Activated CD4-positive, alpha-beta T cell treated with anti-CD3 and anti-CD28 coated beads, Interleukin-2, amount 10 ng/mL, durations not matched to agents 7 days and 5 days (primary cell): ENCODE results near the gene JPH2. TPM values are rescaled to one million over a fixed set of nuclear protein-coding genes. Genes with fewer than 3 reads are reported as not detected.
"Not testable (repeated sequence)": the region's sequence is repeated elsewhere in the genome, so short reads cannot be mapped to it uniquely, and the experiment has no call there.

Experiments
- CTCF ChIA-PET: fragments of 350-600 bp; sonication (Branson Sonifier 250); formaldehyde crosslinking; loops from one replicate; lab custom pipeline; 2021; ENCODE audit warnings: antibody characterized with exemption; lab: Charles Lee
- POLR2A ChIA-PET: fragments of 350-600 bp; sonication (Branson Sonifier 250); formaldehyde crosslinking; loops from one replicate; lab custom pipeline; 2021; ENCODE audit warnings: antibody characterized with exemption; lab: Charles Lee
- DNase-seq: peaks from one replicate; pipeline ENCODE4 v3.0.0-alpha.2; 2020
- H3K27ac Mint-ChIP-seq: one replicate; pipeline ENCODE4 v1.8.0; 2021; ENCODE audit warnings: mild to moderate bottlenecking, moderate library complexity, mixed read lengths
- H3K27me3 Mint-ChIP-seq: one replicate; pipeline ENCODE4 v1.8.0; 2021; ENCODE audit warnings: mixed read lengths
- H3K36me3 Mint-ChIP-seq: one replicate; pipeline ENCODE4 v1.8.0; 2021; ENCODE audit warnings: low read depth, mixed read lengths
- H3K4me1 Mint-ChIP-seq: one replicate; pipeline ENCODE4 v1.8.0; 2021; ENCODE audit warnings: mixed read lengths
- H3K4me3 Mint-ChIP-seq: one replicate; pipeline ENCODE4 v1.8.0; 2021; ENCODE audit warnings: mild to moderate bottlenecking, moderate library complexity, mixed read lengths
- H3K9me3 Mint-ChIP-seq: one replicate; pipeline ENCODE4 v1.8.0; 2021; ENCODE audit warnings: mixed read lengths
- total RNA-seq, 2 experiments: library from RNA; stranded (reverse); gene quantifications; one replicate each; pipeline ENCODE4 v1.2.3, GENCODE V29; 2021

JPH2 gene
- total RNA-seq, 2 experiments from 2014 or later, result not detected

DNA sequence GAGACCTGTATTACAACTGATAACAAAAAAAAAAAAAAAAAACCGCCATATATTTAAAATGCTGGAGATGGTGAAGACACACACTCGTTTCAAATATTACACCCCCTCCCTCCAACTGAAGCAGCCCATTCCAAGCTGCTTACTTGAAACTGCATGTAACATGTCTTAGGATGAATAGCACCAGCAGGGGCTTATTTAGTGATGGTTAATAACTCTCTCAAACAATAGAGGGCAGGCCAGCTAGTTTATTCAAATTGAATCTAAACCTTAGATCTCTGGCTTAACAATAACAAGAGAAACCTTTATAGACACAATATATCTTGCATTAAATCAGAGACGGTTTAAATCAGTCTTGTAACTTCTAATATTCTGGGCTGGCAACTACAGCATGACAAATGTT, 9.3 kb upstream of the JPH2 start:
- H3K27me3 Mint-ChIP-seq, result peaks cover 2% of the 10 kb centered on the region
- DNase-seq, result no peak
- ChIA-PET POLR2A (no interaction called here), CTCF (interaction anchor here (1.3 kb wide), 2 partner anchors 8 to 12 kb away, joined by 3 read pairs; no protein-coding TSS in a partner anchor)
- peaks cover 44% of the 10 kb centered on the region for H3K36me3 Mint-ChIP-seq
- peaks cover 32% of the 10 kb centered on the region for H3K4me1 Mint-ChIP-seq
- no peak overlapping the region for H3K27ac Mint-ChIP-seq
- no peak overlapping the region for H3K4me3 Mint-ChIP-seq
- no peaks in the 10 kb centered on the region for H3K9me3 Mint-ChIP-seq

- CTCF ChIA-PET, result interaction anchor here (1.3 kb wide), 1 partner anchor 13 kb away, joined by 3 read pairs; no protein-coding TSS in a partner anchor
These were observed 8.6 kb upstream of the JPH2 start for GRCh38 chr20:44195605-44196004.

DNA sequence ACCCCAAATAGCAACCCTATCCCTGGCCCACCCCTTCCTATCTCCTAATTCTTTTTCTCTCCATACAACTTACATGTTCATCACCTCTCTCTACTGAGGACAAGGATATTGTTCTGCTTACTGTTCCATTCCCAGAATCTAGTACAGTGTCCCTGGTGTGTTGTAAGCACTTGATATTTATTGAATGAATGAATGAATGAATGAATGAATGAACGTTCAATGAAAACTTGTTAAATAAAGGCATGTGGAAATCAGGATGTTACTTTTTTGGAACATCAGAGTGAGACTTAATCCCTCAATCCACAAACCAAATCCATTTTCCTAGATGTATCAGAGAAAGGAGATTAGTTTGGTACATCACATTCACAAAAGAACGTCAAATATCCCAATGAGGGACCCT, 6.8 kb upstream of the JPH2 start:
- no peak overlapping the region for H3K4me3 Mint-ChIP-seq
- CTCF ChIA-PET, result interaction anchor here (0.6 kb wide), 1 partner anchor 722 kb away, joined by 3 read pairs; no protein-coding TSS in a partner anchor
- H3K27ac Mint-ChIP-seq, result no peak overlapping the region
- H3K9me3 Mint-ChIP-seq, result no peaks in the 10 kb centered on the region
- POLR2A ChIA-PET, result no interaction called here
- no peak for DNase-seq
- peaks cover 22% of the 10 kb centered on the region for H3K36me3 Mint-ChIP-seq
- peaks cover 10% of the 10 kb centered on the region for H3K27me3 Mint-ChIP-seq
- peaks cover 13% of the 10 kb centered on the region for H3K4me1 Mint-ChIP-seq

More at GRCh38 chr20:44195605-44196004, 8.6 kb upstream of the JPH2 start:
- DNase-seq, result no peak
- Mint-ChIP-seq H3K4me3 (no peak overlapping the region), H3K9me3 (no peaks in the 10 kb centered on the region), H3K27me3 (peaks cover 2% of the 10 kb centered on the region), H3K4me1 (peaks cover 31% of the 10 kb centered on the region), H3K27ac (no peak overlapping the region), H3K36me3 (peaks cover 38% of the 10 kb centered on the region)
- POLR2A ChIA-PET, result no interaction called here

DNA sequence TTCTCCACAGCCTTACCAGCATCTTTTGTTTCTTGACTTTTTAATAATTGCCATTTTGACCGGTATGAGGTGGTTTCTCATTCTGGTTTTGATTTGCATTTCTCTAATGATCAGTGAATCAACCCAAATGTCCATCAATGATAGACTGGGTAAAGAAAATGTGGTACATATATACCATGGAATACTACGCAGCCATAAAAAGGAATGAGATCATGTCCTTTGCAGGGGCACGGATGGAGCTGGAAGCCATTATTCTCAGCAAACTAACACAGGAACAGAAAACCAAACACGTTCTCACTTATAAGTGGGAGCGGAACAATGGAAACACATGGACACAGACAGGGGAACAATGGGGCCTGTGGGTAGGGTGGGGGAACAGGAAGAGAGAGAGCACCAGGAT, 4.7 kb upstream of the JPH2 start:
- H3K9me3 Mint-ChIP-seq, DNase-seq, H3K36me3 Mint-ChIP-seq, H3K27ac Mint-ChIP-seq, POLR2A ChIA-PET, H3K4me3 Mint-ChIP-seq, CTCF ChIA-PET: not testable (repeated sequence)
- peaks cover 27% of the 10 kb centered on the region for H3K27me3 Mint-ChIP-seq
- H3K4me1 Mint-ChIP-seq, result peaks cover 16% of the 10 kb centered on the region

DNA sequence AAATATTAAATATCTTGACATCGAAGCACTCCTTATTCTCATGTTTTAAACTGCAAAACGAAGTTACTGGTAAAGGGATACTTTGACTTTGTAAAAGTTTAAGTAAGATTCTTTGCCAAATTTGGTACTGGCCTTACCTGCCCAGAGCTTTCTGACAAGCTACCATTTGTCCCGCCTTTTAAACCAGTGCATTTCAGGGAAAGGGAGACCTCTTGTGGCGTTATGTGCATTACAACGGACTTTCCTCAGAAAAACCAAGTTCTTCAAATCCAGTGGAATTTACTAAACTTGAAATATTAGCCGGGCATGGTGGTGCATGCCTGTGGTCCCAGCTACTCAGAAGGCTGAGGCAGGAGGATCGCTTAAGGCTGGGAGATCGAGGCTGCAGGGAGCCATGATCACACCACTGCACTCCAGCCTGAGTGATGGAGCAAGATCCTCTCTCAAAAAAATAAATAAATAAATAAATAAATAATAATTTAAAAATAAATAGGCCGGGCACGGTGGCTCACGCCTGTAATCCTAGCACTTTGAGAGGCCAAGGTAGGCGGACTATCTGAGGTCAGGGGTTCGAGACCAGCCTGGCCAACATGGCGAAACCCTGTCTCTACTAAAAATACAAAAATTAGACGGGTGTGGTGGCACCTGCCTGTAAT, 3.3 kb upstream of the JPH2 start:
- H3K9me3 Mint-ChIP-seq, H3K27ac Mint-ChIP-seq, POLR2A ChIA-PET, H3K4me3 Mint-ChIP-seq, H3K36me3 Mint-ChIP-seq: not testable (repeated sequence)
- DNase-seq, result peak; percentile 64
- Mint-ChIP-seq H3K27me3 (peaks cover 39% of the 10 kb centered on the region), H3K4me1 (peaks cover 12% of the 10 kb centered on the region)
- CTCF ChIA-PET, result interaction anchor here (0.6 to 3.7 kb wide), 11 partner anchors 14 to 732 kb away, joined by 3 to 33 read pairs (median 4); no protein-coding TSS in a partner anchor

- no peak for DNase-seq
- Mint-ChIP-seq H3K9me3 (no peaks in the 10 kb centered on the region), H3K27ac (no peak overlapping the region), H3K27me3 (peaks cover 44% of the 10 kb centered on the region), H3K36me3 (no peaks in the 10 kb centered on the region), H3K4me3 (no peak overlapping the region), H3K4me1 (peaks cover 12% of the 10 kb centered on the region)
- POLR2A ChIA-PET, result no interaction called here
- CTCF ChIA-PET, result interaction anchor here (3.7 kb wide), 1 partner anchor 71 kb away, joined by 33 read pairs; no protein-coding TSS in a partner anchor
These were observed 1.8 kb upstream of the JPH2 start for GRCh38 chr20:44188752-44189151.

GRCh38 chr20:44187772-44188709, 1.1 kb upstream of the JPH2 start:
- H3K27ac Mint-ChIP-seq, result no peak overlapping the region
- no peaks in the 10 kb centered on the region for H3K36me3 Mint-ChIP-seq
- peaks cover 12% of the 10 kb centered on the region for H3K4me1 Mint-ChIP-seq
- H3K9me3 Mint-ChIP-seq, result no peaks in the 10 kb centered on the region
- H3K4me3 Mint-ChIP-seq, result no peak overlapping the region
- H3K27me3 Mint-ChIP-seq, result peaks cover 44% of the 10 kb centered on the region
- no peak for DNase-seq
- ChIA-PET CTCF (interaction anchor here (0.9 to 3.7 kb wide), 5 partner anchors 9 to 132 kb away, joined by 3 to 33 read pairs (median 3); no protein-coding TSS in a partner anchor), POLR2A (no interaction called here)

DNA sequence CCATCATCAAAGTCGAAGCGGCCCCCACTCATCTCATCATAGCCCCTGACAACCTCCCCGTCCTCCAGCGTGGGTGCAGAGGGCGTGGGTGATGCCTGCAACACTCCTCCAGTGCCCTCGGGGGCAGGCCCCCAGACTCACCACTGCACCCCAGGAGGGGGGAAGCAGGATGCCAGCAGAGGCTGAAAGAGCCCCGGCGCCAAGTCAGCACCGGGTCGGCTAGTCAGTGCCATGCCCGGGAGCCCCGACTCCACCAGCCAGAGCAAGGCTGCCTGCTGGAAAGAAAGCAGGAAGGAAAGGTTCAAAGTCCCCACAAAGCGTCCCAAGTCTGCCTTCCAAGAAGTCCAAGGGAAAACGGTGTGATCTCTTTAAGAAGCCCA, 324 bp downstream of the JPH2 start:
- POLR2A ChIA-PET, result no interaction called here
- CTCF ChIA-PET, result interaction anchor here (1.5 kb wide), 1 partner anchor 20 kb away, joined by 4 read pairs; no protein-coding TSS in a partner anchor
- peaks cover 12% of the 10 kb centered on the region for H3K4me1 Mint-ChIP-seq
- H3K27me3 Mint-ChIP-seq, result peaks cover 43% of the 10 kb centered on the region
- no peak overlapping the region for H3K4me3 Mint-ChIP-seq
- no peak for DNase-seq
- H3K27ac Mint-ChIP-seq, result no peak overlapping the region
- no peaks in the 10 kb centered on the region for H3K9me3 Mint-ChIP-seq
- no peaks in the 10 kb centered on the region for H3K36me3 Mint-ChIP-seq

- H3K9me3 Mint-ChIP-seq, result no peaks in the 10 kb centered on the region
- H3K4me1 Mint-ChIP-seq, result peaks cover 12% of the 10 kb centered on the region
- POLR2A ChIA-PET, result no interaction called here
- H3K27me3 Mint-ChIP-seq, result peaks cover 47% of the 10 kb centered on the region
- no peak for DNase-seq
- no peak overlapping the region for H3K27ac Mint-ChIP-seq
- CTCF ChIA-PET, result interaction anchor here (1.5 kb wide), 1 partner anchor 20 kb away, joined by 4 read pairs; no protein-coding TSS in a partner anchor
- no peaks in the 10 kb centered on the region for H3K36me3 Mint-ChIP-seq
- H3K4me3 Mint-ChIP-seq, result no peak overlapping the region
These were observed 787 bp downstream of the JPH2 start for GRCh38 chr20:44186201-44186600.

DNA sequence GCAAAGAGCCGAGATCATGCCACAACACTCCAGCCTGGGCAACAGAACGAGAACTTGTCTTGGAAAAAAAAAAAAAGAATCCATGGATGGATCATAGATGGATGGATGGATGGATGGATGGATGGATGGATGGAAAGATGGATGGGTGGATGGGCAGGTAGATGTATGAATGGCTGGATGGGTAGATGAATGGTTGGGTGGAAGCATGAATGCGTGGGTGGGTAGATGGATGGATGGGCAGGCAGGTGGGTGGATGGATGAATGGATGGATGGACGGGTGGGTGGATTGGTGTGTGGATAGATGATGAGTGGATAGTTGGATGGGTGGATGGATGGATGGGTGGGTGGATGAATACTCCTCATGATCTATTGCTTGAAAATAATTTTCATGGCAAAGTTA, 1.4 kb downstream of the JPH2 start:
- CTCF ChIA-PET, result interaction anchor here (1.5 kb wide), 1 partner anchor 19 kb away, joined by 4 read pairs; no protein-coding TSS in a partner anchor
- H3K27me3 Mint-ChIP-seq, result peaks cover 52% of the 10 kb centered on the region
- H3K4me3 Mint-ChIP-seq, result no peak overlapping the region
- H3K9me3 Mint-ChIP-seq, result no peaks in the 10 kb centered on the region
- no peaks in the 10 kb centered on the region for H3K36me3 Mint-ChIP-seq
- DNase-seq, result no peak
- POLR2A ChIA-PET, result no interaction called here
- no peak overlapping the region for H3K27ac Mint-ChIP-seq
- peaks cover 9% of the 10 kb centered on the region for H3K4me1 Mint-ChIP-seq

- DNase-seq, result no peak
- Mint-ChIP-seq H3K9me3 (no peaks in the 10 kb centered on the region), H3K27ac (no peak overlapping the region), H3K4me3 (no peak overlapping the region), H3K36me3 (no peaks in the 10 kb centered on the region), H3K27me3 (peaks cover 46% of the 10 kb centered on the region), H3K4me1 (peaks cover 7% of the 10 kb centered on the region)
- POLR2A ChIA-PET, result no interaction called here
- CTCF ChIA-PET, result interaction anchor here (0.6 to 1.5 kb wide), 2 partner anchors 66 to 427 kb away, joined by 3 to 5 read pairs; no protein-coding TSS in a partner anchor
These were observed 3.7 kb downstream of the JPH2 start for GRCh38 chr20:44183282-44183681.

DNA sequence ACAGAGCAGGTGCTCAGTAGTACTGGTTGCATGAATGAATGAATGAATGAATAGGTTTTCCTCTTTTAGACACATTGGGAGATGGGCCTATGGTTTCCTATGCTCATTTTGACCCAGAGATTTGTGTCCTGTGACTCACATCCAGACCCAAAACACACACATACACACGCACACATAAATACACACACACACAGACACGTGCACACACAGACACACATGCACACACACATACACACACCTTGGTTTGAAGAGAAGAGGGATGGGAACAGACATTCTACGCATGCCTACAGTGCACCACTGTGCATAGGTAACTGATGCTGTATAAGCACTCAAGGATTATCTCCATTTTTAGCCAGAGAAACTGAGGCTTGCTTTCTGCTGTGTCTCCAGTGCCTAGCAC, 4.1 kb downstream of the JPH2 start:
- DNase-seq, result no peak
- Mint-ChIP-seq H3K4me1 (peaks cover 5% of the 10 kb centered on the region), H3K27ac (no peak overlapping the region), H3K9me3 (no peaks in the 10 kb centered on the region), H3K4me3 (no peak overlapping the region), H3K27me3 (peaks cover 42% of the 10 kb centered on the region), H3K36me3 (no peaks in the 10 kb centered on the region)
- ChIA-PET POLR2A (no interaction called here), CTCF (interaction anchor here (0.6 to 1.5 kb wide), 2 partner anchors 66 to 426 kb away, joined by 3 to 5 read pairs; no protein-coding TSS in a partner anchor)
